Effector CD8-positive, alpha-beta T cell (primary cell): Measurements from ENCODE around the gene GNAI3.

Experiments
- DNase-seq: peaks from one replicate; lab custom pipeline; 2025; lab: John Stamatoyannopoulos, UW

GNAI3 gene

DNA sequence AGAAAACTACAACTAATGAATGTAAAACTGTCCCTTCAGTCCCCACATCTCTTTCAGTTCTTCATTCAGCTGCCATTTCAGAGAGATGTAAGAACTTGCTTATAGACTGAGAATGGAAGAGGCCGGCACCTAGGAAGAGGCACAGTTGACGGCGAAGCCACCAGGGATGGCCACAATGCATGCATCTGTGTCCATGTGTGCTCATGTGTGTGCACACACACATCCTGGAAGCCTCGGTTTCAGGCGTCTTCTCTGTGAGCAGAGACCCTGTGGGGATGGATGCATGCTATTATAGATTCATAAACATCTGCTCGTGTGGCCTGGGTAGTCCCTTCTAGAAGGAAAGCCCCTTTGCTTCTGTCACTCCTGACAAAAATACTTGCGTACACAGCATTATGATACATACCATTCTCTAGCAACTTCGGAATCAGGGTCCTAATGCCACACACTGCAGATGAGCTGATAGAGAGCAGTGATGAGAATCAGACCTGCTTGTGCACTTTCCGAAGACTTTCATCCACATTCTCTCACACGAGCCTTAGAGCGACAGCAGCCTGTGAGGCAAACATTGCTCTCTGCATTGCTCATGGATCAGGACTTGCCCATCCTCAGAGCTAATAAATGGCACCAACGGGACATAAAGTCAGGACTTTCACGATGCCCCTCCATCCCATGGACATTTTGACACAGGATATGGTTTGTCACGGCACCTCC is 21.2 kb upstream of the GNAI3 start:
- DNase-seq = no peak

DNA sequence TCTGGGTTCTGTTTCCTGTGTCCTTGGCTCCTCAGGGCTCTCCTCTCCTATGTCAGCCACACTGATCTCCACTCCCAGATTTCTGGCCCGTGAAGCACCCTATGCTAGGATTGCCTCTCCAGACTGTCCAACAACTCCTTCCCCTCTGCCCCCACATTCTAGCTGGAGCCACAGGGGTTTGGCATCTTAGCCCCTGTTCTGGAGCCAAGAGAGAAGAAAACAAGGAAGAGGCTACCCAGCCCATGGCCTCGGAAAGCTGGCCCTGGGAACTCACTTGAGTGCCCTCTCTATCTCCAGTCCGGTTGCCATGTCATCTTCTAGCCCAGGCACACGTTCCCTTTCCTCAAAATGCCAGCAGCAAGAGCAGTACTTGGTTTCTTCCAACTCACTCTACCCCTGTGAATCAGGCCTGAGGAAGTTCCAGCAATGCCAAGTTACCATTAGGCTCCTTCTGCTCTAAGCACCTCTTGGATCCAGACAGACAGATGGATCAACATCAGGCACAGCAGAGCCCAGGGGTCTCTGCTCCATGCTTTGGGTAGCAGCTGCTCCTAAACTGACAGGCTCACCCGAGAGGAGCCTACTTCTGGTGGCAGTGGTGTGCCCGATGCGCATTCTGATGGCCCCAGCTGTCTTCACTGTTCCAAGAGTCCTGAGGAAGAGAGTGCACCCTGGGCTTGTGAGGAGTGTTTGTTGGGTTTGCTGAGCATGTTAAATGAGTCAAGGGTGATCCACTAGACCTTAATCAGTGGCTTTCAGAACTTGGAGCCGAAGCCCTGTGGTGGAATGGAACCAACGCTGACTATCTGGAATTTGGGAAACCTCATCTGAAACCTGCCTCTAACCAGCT is 20.3 kb upstream of the GNAI3 start:
- DNase-seq = no peak

DNA sequence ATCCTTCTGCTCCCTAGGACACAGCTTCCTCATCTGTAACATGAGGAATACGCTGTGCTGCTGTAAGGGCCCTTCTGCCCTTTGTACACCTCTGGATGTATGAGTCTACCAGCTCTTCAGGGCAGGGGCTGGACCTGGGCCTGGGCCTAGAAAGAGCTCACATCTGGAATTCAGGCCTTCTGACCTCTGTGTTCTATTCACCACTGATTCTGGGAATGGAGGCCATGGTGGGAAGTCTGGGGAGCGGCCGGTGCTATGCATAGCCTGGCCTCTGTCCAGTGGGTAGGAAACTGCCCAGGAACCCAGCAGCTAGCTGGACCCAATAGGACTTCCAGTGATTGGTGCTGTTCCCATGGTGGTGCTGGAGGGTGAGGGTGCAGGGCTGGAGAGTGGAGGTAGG is 19.7 kb upstream of the GNAI3 start:
- no peak for DNase-seq

GRCh38 chr1:109529881-109530456 is 18.4 kb upstream of the GNAI3 start:
- DNase-seq = no peak

- DNase-seq = no peak
These were observed 17.8 kb upstream of the GNAI3 start for GRCh38 chr1:109530457-109531087.

DNA sequence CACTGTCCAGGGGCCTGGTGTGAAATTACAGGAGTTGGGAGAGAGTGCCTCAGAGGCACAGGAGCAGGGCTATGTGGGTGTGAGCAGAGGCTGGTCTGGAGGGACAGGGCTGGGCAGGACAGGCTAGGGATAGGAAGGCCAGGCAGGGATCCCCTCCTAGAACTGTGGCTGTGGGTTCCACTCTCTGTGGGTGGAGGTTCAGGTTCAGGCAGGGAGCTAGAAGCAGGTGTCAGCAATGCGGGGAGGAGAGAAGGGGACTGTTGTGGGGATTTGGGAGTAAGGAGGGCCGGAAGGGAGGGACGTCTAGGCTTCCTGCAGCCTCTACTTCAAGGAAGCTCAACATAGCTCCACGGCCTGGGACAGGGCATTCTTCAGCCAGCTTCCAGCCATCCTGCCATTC is 17.0 kb upstream of the GNAI3 start:
- DNase-seq = no peak

DNA sequence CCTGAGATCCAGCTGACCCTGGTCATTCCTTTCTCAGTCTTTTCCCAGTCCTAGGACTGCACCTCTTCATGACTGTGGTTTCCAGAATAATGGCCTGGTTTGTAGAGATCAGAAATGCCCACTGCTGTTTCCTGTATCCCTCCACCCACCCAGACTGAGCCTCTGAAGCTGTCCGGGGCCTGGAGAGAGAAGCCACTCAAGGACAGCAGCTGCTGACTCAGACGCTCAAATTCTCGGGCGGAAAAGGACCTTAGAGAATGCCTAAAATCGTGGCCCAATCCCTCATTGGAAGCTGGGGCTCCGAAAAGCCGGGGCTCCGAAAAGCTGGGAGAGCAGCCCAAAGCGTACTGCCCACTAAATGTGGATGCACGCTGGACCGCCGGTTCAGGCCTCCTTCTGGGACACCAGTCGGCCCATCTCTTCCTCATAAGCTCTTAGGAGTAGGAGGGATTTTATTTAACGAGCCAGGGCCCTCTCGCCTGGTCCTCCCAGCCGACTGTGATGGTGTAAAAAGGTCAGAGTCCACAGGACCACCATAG is 16.5 kb upstream of the GNAI3 start:
- no peak for DNase-seq

- DNase-seq = peak; percentile 91
These were observed 15.9 kb upstream of the GNAI3 start for GRCh38 chr1:109532365-109533136.

DNA sequence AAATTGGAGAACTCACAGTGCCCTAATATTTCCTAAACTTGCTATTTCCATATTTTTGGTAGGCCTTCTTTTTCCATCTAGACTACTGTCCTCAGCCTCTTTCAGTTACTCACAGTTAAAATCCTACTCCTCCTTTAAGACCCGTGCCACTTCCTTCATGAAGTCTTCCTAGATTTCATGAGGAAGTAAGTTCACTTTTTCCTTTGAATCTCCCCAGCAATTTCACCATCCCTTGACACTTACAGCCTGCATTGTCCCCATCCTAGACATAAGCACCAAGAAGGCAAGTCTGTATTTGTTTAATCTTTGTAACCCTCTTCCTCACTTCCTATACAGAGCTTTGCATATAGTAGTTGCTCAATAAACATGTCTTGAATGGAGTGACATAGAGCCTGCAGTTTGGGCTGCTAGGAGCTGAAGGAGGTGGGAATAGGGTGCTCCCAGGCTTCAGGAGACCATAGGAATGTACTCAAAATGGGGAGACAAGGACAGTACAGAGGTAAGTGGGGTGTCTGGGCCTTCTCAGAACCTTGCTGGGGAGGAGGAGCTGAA is 14.0 kb upstream of the GNAI3 start:
- no peak for DNase-seq

- DNase-seq = no peak
These were observed 12.9 kb upstream of the GNAI3 start for GRCh38 chr1:109535481-109535880.

DNA sequence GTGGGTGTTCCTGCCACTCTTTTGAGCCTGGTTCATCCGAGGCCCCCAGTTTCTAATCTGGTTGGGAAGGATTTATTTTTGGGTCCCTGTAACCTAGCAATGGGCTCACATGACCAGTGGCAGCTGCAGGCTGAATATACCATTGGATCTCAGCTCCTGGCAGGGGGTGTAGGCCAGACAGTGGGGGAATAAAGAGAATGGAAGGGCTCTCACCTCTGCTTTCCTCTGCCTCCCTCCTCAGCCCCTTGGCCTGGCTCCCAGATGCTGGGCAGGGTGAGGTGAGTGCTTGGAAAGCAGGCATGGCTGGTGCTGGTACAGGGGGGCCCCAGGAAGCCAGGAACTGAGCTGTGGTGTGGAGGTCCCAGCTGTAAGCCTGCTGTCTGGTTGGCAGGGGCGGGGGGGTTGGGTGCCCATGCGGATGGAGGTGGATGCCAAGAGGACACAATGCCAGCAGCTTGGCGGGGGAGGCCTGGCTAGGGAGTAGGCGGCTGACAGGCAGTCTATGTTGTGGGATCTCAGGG is 12.4 kb upstream of the GNAI3 start:
- DNase-seq = no peak

DNA sequence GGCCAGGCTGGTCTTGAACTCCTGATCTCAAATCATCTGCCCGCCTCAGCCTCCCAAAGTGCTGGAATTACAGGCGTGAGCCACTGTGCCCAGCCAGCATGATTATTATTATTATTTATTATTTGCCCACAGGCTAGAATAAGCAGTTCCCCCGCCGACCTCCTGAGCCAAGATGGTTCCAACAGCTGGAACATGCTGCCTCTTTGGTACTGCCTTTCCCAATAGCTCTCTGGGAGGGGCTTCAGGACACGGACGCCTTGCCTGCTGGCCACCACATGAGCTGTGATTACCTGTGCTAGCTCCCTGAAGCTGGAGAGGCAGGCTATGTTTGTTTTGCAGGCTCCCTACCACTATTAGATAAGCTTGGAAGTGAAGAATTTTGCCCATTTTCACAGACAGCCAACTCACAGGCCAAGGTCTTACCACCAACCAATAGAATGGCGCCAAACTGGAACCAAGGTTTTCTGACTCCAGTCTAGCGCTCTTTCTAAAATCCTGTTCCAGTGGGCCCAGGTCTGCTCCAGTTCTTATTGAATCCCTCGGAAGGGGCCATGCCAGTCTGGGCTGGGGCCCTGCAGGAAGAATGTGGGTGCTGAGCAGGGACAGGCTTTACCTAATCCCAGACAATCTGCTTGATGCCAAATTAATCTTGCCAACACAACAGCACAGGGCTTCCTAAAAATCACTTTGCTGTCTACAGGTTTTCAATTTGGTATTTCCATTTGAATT is 10.8 kb upstream of the GNAI3 start:
- DNase-seq = no peak

GRCh38 chr1:109538827-109539555 is 9.4 kb upstream of the GNAI3 start:
- DNase-seq = no peak

DNA sequence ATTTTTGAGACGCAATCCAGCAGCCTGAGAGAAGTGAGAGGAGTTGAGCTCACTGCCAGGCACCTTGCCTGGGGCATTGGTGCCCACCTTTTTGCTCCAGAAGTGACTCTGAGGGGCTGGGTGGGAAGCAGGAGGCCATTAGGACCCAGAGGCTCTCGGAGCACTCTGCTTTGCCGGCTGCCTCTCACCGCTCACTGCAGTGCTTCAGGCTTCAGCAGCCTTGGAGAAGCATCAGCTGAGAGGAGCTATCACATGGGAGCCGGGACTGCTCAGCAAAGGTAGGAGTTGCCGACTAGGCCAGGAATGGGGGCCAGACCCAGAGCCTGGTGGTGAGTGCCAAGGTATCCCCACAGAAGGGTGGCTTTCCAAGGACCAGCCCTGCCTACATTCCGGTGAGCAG is 8.7 kb upstream of the GNAI3 start, which contains the start of gene GPR61:
TSS of gene GPR61 (plus strand) at position 197 of the 400 bp plus-strand sequence. CDS start 3,151 bp downstream, outside the sequence.
- DNase-seq = no peak

GRCh38 chr1:109541102-109541501 is 7.3 kb upstream of the GNAI3 start:
- no peak for DNase-seq

- no peak for DNase-seq
These were observed 5.8 kb upstream of the GNAI3 start for GRCh38 chr1:109542657-109543056.

- DNase-seq = no peak
These were observed 5.0 kb upstream of the GNAI3 start for GRCh38 chr1:109543283-109543987.

- no peak for DNase-seq
These were observed 4.3 kb upstream of the GNAI3 start for GRCh38 chr1:109543988-109544735.
